ENCODE measurements around the gene LRRC10.

LRRC10 gene

DNA sequence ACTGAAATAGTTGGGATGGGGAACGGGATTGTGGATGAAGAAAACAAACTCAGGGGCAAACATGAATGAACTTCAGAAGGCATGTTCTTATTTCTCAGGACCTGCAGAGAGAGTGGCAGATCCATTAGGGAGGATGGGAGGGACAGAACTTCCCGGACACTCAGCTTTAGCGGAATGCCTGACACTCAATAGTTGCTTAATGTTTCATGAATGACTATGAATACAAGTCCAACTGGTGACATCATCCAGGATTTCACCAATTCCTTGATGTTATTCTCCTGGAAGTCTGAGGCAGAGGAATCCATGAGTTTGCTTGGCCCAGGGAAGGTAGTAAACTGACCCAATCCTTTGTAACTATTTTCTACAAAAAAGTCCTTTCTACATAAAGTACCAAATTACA lies 37.8 kb upstream of the LRRC10 start:
- CTCF ChIA-PET = interaction anchor here (0.6 to 1.3 kb wide), 3 partner anchors 9 to 221 kb away, joined by 3 to 7 read pairs (median 3); no protein-coding TSS in a partner anchor

DNA sequence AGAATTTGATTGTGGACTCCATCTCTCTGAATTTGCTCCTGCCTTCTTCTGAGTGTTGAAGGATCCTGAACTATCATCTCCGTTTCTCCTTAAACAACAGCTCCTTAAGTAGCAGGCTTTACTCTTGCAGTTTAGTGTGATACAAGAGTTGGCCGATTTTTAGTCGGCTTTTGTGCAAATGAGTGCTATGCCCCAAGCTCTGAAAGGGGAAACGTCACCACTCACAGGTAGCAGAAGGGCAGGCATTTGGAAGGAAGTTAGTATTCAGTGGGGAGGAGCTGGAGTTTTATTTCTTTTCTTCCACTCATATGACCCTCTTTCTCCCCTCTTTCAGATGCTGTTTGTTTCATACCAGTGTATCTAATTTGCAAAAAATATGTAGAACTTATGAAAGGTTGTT lies 36.5 kb upstream of the LRRC10 start:
- H3K36me3 ChIP-seq (ENCODE audit: control insufficient read depth in 2 of 2, insufficient read depth in 1 of 2, low read length in 2 of 2) = no peaks in the 10 kb centered on the region
- no peaks in the 10 kb centered on the region for H3K9me3 ChIP-seq (ENCODE audit: control insufficient read depth, insufficient read depth, low read depth, low read length)
- no peak overlapping the region for H3K4me3 ChIP-seq (ENCODE audit: low read depth, low read length)
- ChIA-PET CTCF (interaction anchor here (0.6 kb wide), 2 partner anchors 10 to 230 kb away, joined by 3 read pairs; no protein-coding TSS in a partner anchor), POLR2A (interaction anchor here (1.1 kb wide), 1 partner anchor 62 kb away, joined by 3 read pairs; the partner anchor contains the start of gene CCT2)
- H3K4me1 ChIP-seq (ENCODE audit: control insufficient read depth, insufficient read depth, low read length) = no peaks in the 10 kb centered on the region
- H3K27ac ChIP-seq (ENCODE audit: extremely low read depth, low read depth, low read length) = no peak overlapping the region
- TF ChIP-seq ZNF837 (tag by site-specific recombination; IDR thresholded peaks at IDR 0.05) (no peak), ZNF24 (tag by site-specific recombination; IDR thresholded peaks at IDR 0.05) (no peak), ZNF324 (tag by site-specific recombination; IDR thresholded peaks at IDR 0.05) (no peak), KLF1 (tag by site-specific recombination; IDR thresholded peaks at IDR 0.05) (no peak), FEZF1 (tag by site-specific recombination; IDR thresholded peaks at IDR 0.05) (no peak), ZNF266 (tag by site-specific recombination; IDR thresholded peaks at IDR 0.05; ENCODE audit: low read depth) (no peak), ZNF664 (tag by site-specific recombination; IDR thresholded peaks at IDR 0.05) (no peak), ZNF529 (tag by site-specific recombination; IDR thresholded peaks at IDR 0.05; ENCODE audit: insufficient replicate concordance) (no peak), ZNF19 (tag by site-specific recombination; IDR thresholded peaks at IDR 0.05; ENCODE audit: low read depth) (no peak)
- TF ChIP-seq, protein P1, sequence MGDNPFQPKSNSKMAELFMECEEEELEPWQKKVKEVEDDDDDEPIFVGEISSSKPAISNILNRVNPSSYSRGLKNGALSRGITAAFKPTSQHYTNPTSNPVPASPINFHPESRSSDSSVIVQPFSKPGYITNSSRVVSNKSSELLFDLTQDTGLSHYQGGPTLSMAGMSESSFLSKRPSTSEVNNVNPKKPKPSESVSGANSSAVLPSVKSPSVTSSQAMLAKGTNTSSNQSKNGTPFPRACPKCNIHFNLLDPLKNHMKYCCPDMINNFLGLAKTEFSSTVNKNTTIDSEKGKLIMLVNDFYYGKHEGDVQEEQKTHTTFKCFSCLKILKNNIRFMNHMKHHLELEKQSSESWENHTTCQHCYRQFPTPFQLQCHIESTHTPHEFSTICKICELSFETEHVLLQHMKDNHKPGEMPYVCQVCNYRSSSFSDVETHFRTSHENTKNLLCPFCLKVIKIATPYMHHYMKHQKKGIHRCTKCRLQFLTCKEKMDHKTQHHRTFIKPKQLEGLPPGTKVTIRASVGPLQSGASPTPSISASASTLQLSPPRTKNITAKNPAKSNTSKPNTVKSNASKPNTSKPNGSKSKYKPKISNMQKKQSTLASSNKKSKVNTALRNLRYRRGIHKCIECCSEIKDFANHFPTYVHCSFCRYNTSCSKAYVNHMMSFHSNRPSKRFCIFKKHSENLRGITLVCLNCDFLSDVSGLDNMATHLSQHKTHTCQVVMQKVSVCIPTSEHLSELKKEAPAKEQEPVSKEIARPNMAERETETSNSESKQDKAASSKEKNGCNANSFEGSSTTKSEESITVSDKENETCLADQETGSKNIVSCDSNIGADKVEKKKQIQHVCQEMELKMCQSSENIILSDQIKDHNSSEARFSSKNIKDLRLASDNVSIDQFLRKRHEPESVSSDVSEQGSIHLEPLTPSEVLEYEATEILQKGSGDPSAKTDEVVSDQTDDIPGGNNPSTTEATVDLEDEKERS (tag by site-specific recombination; IDR thresholded peaks at IDR 0.05) = no peak
- TF ChIP-seq, protein P2, sequence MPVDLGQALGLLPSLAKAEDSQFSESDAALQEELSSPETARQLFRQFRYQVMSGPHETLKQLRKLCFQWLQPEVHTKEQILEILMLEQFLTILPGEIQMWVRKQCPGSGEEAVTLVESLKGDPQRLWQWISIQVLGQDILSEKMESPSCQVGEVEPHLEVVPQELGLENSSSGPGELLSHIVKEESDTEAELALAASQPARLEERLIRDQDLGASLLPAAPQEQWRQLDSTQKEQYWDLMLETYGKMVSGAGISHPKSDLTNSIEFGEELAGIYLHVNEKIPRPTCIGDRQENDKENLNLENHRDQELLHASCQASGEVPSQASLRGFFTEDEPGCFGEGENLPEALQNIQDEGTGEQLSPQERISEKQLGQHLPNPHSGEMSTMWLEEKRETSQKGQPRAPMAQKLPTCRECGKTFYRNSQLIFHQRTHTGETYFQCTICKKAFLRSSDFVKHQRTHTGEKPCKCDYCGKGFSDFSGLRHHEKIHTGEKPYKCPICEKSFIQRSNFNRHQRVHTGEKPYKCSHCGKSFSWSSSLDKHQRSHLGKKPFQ (tag by site-specific recombination; IDR thresholded peaks at IDR 0.05) = no peak

More for the DNA sequence above, 37.8 kb upstream of the LRRC10 start:
- POLR2A ChIA-PET = no interaction called here
- no peaks in the 10 kb centered on the region for H3K36me3 ChIP-seq (ENCODE audit: control insufficient read depth in 2 of 2, insufficient read depth in 1 of 2, low read length in 2 of 2)
- no peaks in the 10 kb centered on the region for H3K4me1 ChIP-seq (ENCODE audit: control insufficient read depth, insufficient read depth, low read length)
- TF ChIP-seq ZNF221 (tag by site-specific recombination; IDR thresholded peaks at IDR 0.05; ENCODE audit: borderline replicate concordance) (no peak), ZNF558 (tag by site-specific recombination; IDR thresholded peaks at IDR 0.05) (0 out of 2 replicates have a peak, but pooled peaks have one; percentile 60), ZNF660 (tag by site-specific recombination; IDR thresholded peaks at IDR 0.05) (0 out of 2 replicates have a peak, but pooled peaks have one; percentile 43)
- TF ChIP-seq, protein P3, sequence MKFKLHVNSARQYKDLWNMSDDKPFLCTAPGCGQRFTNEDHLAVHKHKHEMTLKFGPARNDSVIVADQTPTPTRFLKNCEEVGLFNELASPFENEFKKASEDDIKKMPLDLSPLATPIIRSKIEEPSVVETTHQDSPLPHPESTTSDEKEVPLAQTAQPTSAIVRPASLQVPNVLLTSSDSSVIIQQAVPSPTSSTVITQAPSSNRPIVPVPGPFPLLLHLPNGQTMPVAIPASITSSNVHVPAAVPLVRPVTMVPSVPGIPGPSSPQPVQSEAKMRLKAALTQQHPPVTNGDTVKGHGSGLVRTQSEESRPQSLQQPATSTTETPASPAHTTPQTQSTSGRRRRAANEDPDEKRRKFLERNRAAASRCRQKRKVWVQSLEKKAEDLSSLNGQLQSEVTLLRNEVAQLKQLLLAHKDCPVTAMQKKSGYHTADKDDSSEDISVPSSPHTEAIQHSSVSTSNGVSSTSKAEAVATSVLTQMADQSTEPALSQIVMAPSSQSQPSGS (tag by site-specific recombination; IDR thresholded peaks at IDR 0.05; ENCODE audit: low read depth) = peak; percentile 42; the same call in 1 of the 2 replicates
- H3K9me3 ChIP-seq (ENCODE audit: control insufficient read depth, insufficient read depth, low read depth, low read length) = no peaks in the 10 kb centered on the region
- H3K4me3 ChIP-seq (ENCODE audit: low read depth, low read length) = no peak overlapping the region
- H3K27ac ChIP-seq (ENCODE audit: extremely low read depth, low read depth, low read length) = no peak overlapping the region

DNA sequence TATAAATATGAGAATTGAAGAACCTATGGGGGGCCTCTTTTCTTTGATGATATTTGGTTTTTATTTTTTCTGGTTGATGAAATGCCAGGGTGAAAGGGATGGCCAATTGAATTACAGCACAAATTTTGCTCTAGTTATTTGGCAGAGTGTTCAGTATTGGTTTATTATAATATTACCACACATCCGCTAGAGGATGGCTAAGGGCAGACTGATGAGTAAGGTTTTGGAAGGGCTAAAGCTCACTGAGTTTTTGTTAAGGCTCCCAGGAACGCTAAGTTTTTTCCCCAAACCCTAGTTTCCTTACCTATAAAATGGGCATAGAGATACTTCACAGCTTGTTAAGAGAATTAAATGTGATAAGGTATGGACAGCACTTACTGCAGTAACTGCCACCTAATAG lies 34.3 kb upstream of the LRRC10 start:
- TF ChIP-seq ZNF133 (tag by site-specific recombination; IDR thresholded peaks at IDR 0.05) (no peak), ZNF660 (tag by site-specific recombination; IDR thresholded peaks at IDR 0.05) (no peak), ZNF354C (tag by site-specific recombination; IDR thresholded peaks at IDR 0.05; ENCODE audit: borderline replicate concordance, low read depth) (no peak), ZNF529 (tag by site-specific recombination; IDR thresholded peaks at IDR 0.05; ENCODE audit: insufficient replicate concordance) (no peak), ZNF394 (tag by site-specific recombination; IDR thresholded peaks at IDR 0.05; ENCODE audit: borderline replicate concordance) (no peak), YY2 (tag by site-specific recombination; IDR thresholded peaks at IDR 0.05) (no peak)
- TF ChIP-seq, protein P4, sequence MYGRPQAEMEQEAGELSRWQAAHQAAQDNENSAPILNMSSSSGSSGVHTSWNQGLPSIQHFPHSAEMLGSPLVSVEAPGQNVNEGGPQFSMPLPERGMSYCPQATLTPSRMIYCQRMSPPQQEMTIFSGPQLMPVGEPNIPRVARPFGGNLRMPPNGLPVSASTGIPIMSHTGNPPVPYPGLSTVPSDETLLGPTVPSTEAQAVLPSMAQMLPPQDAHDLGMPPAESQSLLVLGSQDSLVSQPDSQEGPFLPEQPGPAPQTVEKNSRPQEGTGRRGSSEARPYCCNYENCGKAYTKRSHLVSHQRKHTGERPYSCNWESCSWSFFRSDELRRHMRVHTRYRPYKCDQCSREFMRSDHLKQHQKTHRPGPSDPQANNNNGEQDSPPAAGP (tag by site-specific recombination; IDR thresholded peaks at IDR 0.05) = no peak
- Histone ChIP-seq H3K36me3 (ENCODE audit: control insufficient read depth in 2 of 2, insufficient read depth in 1 of 2, low read length in 2 of 2) (no peaks in the 10 kb centered on the region), H3K9me3 (ENCODE audit: control insufficient read depth, insufficient read depth, low read depth, low read length) (no peaks in the 10 kb centered on the region), H3K27ac (ENCODE audit: extremely low read depth, low read depth, low read length) (no peak overlapping the region), H3K4me3 (ENCODE audit: low read depth, low read length) (no peak overlapping the region), H3K4me1 (ENCODE audit: control insufficient read depth, insufficient read depth, low read length) (no peaks in the 10 kb centered on the region)
- POLR2A ChIA-PET = no interaction called here
- CTCF ChIA-PET = interaction anchor here (0.6 to 1.3 kb wide), 3 partner anchors 15 to 250 kb away, joined by 3 to 6 read pairs (median 6); no protein-coding TSS in a partner anchor
